Epithelial cell of esophagus (primary cell): ENCODE results near the gene TOM1L1.

Experiments
- DNase-seq: peaks from one replicate; pipeline ENCODE4 v3.0.0; 2010; ENCODE audit warnings: low read depth
- H3K4me3 ChIP-seq: 2 replicates; pipeline ENCODE4 v1.5.1; 2011; ENCODE audit warnings: mild to moderate bottlenecking, low read length, control low read depth
- TF ChIP-seq, protein P1 (sequence below): IDR thresholded peaks from 2 replicates; pipeline ENCODE4 v1.5.1; 2011; ENCODE audit warnings: low read depth, mild to moderate bottlenecking, low read length, control low read depth, inconsistent platforms; ENCODE audit not compliant: insufficient read depth; ENCODE audit errors: missing control alignments

TOM1L1 gene

DNA sequence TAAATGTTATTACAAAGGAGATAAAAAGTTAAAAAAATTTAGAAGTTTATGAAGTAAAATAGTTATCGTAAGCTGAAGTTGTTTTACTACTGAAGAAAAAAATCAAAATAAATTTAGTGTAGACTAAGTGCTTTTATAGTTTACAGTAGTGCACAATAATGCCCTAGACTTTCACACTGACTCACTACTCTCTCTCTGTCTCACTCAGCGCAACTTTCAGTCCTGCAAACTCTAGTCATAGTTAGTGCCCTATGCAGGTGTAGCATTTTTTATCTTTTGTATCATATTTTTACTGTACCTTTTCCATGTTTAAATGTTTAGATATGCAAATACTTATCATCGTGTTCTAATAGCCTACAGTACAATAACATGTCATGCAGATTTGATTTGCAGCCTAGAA is 17.7 kb upstream of the TOM1L1 start:
- TF ChIP-seq, protein P1, sequence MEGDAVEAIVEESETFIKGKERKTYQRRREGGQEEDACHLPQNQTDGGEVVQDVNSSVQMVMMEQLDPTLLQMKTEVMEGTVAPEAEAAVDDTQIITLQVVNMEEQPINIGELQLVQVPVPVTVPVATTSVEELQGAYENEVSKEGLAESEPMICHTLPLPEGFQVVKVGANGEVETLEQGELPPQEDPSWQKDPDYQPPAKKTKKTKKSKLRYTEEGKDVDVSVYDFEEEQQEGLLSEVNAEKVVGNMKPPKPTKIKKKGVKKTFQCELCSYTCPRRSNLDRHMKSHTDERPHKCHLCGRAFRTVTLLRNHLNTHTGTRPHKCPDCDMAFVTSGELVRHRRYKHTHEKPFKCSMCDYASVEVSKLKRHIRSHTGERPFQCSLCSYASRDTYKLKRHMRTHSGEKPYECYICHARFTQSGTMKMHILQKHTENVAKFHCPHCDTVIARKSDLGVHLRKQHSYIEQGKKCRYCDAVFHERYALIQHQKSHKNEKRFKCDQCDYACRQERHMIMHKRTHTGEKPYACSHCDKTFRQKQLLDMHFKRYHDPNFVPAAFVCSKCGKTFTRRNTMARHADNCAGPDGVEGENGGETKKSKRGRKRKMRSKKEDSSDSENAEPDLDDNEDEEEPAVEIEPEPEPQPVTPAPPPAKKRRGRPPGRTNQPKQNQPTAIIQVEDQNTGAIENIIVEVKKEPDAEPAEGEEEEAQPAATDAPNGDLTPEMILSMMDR = no peak
- no peak overlapping the region for H3K4me3 ChIP-seq
- DNase-seq = no peak

GRCh38 chr17:54883939-54884338 is 16.7 kb upstream of the TOM1L1 start:
- DNase-seq = peak; percentile 62
- TF ChIP-seq, protein P1 = no peak
- H3K4me3 ChIP-seq = no peak overlapping the region

DNA sequence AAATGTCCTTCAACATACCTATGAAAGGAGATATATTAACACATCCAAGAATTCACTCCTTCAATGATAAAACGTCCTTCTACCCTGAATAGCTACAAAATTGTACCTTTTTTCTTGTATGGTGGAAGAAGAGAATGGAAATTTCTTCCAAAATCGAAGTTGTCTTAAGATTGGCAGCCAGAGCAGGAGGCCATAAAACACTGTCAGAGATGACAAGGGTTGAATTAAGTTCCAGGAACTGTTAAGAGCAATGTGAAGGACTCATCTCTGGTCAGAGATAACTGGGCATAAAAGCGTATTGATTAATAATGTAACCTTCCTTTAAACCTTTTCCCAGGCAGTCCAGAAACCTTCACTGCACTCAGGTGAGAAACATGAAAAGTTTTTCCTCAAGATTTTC is 12.9 kb upstream of the TOM1L1 start:
- H3K4me3 ChIP-seq = no peak overlapping the region
- TF ChIP-seq, protein P1 = no peak
- no peak for DNase-seq

- TF ChIP-seq, protein P1 = no peak
- no peak overlapping the region for H3K4me3 ChIP-seq
- no peak for DNase-seq
Observed at GRCh38 chr17:54888254-54888653, 12.4 kb upstream of the TOM1L1 start.

GRCh38 chr17:54888981-54889380 is 11.7 kb upstream of the TOM1L1 start:
- TF ChIP-seq, protein P1 = no peak
- H3K4me3 ChIP-seq = no peak overlapping the region
- DNase-seq = no peak

- DNase-seq = peak; percentile 73
- H3K4me3 ChIP-seq = no peak overlapping the region
- TF ChIP-seq, protein P1 = peak; percentile 45
Observed at GRCh38 chr17:54891176-54891821, 9.4 kb upstream of the TOM1L1 start.

- TF ChIP-seq, protein P1 = no peak
- no peak overlapping the region for H3K4me3 ChIP-seq
- DNase-seq = no peak
Observed at GRCh38 chr17:54892360-54892759, 8.3 kb upstream of the TOM1L1 start.
